SK-N-SH (cell line): ENCODE measurements around the gene PITPNB. TPM values are rescaled to one million over a fixed set of nuclear protein-coding genes. Genes with fewer than 3 reads are reported as not detected.
A peak's percentile ranks its signal among the peaks of the same experiment; 100 is the strongest.

Experiments
- CTCF ChIA-PET: fragments of 300-600, 350-600 bp; formaldehyde crosslinking; extraction: SDS; loops from one replicate; lab custom pipeline; 2021; lab: Yijun Ruan, JAX
- POLR2A ChIA-PET: fragments of 350-600 bp; sonication (Branson Sonifier 250); formaldehyde crosslinking; extraction: SDS; loops from one replicate; lab custom pipeline; 2020; ENCODE audit warnings: antibody characterized with exemption, inconsistent platforms; lab: Yijun Ruan, JAX
- DNase-seq: peaks from one replicate; pipeline ENCODE4 v3.0.0; 2012
- H2AFZ ChIP-seq: fragments of 200-600 bp; sonication (generic); 2 replicates; pipeline ENCODE4 v1.8.1; 2016; ENCODE audit warnings: antibody characterized with exemption, mild to moderate bottlenecking, low read depth
- H3F3A ChIP-seq: fragments of 200-600 bp; sonication (generic); replicated peaks from 2 replicates; pipeline ENCODE3; 2016; ENCODE audit warnings: antibody characterized with exemption, mild to moderate bottlenecking; ENCODE audit not compliant: insufficient read depth
- H3K27ac ChIP-seq, 2 experiments: fragments of 200-500 bp in 1 of 2; fragments of 200-600 bp in 1 of 2; sonication (Bioruptor generic) in 1 of 2; sonication (generic), shearing (Covaris generic) in 1 of 2; 2 replicates each; pipeline versions ENCODE4 v1.5.1 to v1.6.1; 2014 to 2016; ENCODE audit warnings: low read depth in 2 of 2, inconsistent platforms in 1 of 2, low read length in 1 of 2, mild to moderate bottlenecking in 1 of 2, mixed read lengths in 1 of 2
- H3K27me3 ChIP-seq: fragments of 200-600 bp; sonication (generic), shearing (Covaris generic); 2 replicates; pipeline ENCODE4 v1.6.1; 2016; ENCODE audit warnings: mixed run types; ENCODE audit not compliant: insufficient read depth
- H3K36me3 ChIP-seq, 2 experiments: fragments of 200-500 bp in 1 of 2; fragments of 200-600 bp in 1 of 2; sonication (Bioruptor generic) in 1 of 2; sonication (generic) in 1 of 2; replicated peaks in 1 of 2; 2 replicates each; pipeline versions ENCODE3 to v1.5.1; 2014 to 2016; ENCODE audit warnings: low read length in 1 of 2, mild to moderate bottlenecking in 1 of 2; ENCODE audit not compliant: insufficient read depth in 2 of 2, control insufficient read depth in 1 of 2
- H3K4me1 ChIP-seq, 2 experiments: fragments of 200-500 bp in 1 of 2; fragments of 200-600 bp in 1 of 2; sonication (Bioruptor generic) in 1 of 2; sonication (generic), shearing (Covaris generic) in 1 of 2; 2 replicates each; pipeline versions ENCODE4 v1.5.1 to v1.6.1; 2014 to 2016; ENCODE audit warnings: low read depth in 1 of 2, low read length in 1 of 2, mixed run types in 1 of 2; ENCODE audit not compliant: insufficient read depth in 2 of 2, control insufficient read depth in 1 of 2
- H3K4me2 ChIP-seq: fragments of 200-600 bp; sonication (generic), shearing (Covaris generic); 2 replicates; pipeline ENCODE4 v1.6.1; 2017; ENCODE audit warnings: mixed run types
- H3K4me3 ChIP-seq, 2 experiments: fragments of 200-500 bp in 1 of 2; fragments of 200-600 bp in 1 of 2; sonication (Bioruptor generic) in 1 of 2; sonication (generic), shearing (Covaris generic) in 1 of 2; 2 replicates each; pipeline versions ENCODE4 v1.5.1 to v1.8.1; 2014 to 2016; ENCODE audit warnings: low read depth in 2 of 2, inconsistent platforms in 1 of 2, low read length in 1 of 2, mild to moderate bottlenecking in 1 of 2, mixed read lengths in 1 of 2, moderate library complexity in 1 of 2
- H3K79me2 ChIP-seq: fragments of 200-600 bp; sonication (generic); 2 replicates; pipeline ENCODE4 v1.8.1; 2017; ENCODE audit warnings: mild to moderate bottlenecking; ENCODE audit not compliant: insufficient read depth
- H3K9ac ChIP-seq: fragments of 200-600 bp; sonication (generic); 2 replicates; pipeline ENCODE4 v1.6.1; 2017; ENCODE audit warnings: mixed run types
- H3K9me2 ChIP-seq: fragments of 200-600 bp; sonication (generic); 2 replicates; pipeline ENCODE4 v1.6.1; 2017; ENCODE audit warnings: mixed run types
- H3K9me3 ChIP-seq: fragments of 200-600 bp; sonication (generic); 2 replicates; pipeline ENCODE4 v1.6.1; 2017; ENCODE audit warnings: mixed run types, mild to moderate bottlenecking, moderate library complexity
- H4K20me1 ChIP-seq: fragments of 200-600 bp; sonication (generic); 2 replicates; pipeline ENCODE4 v1.6.1; 2017; ENCODE audit warnings: mild to moderate bottlenecking, mixed run types; ENCODE audit not compliant: insufficient read depth
- EP300 ChIP-seq, 2 experiments: IDR thresholded peaks; 2 replicates each; pipeline versions ENCODE4 v1.4.0 to v1.6.1; 2012; ENCODE audit warnings: borderline replicate concordance in 1 of 2, low read depth in 1 of 2, low read length in 1 of 2
- EZH2phosphoT487 ChIP-seq: fragments of 200-600 bp; sonication (generic); IDR thresholded peaks from 2 replicates; pipeline ENCODE4 v1.6.1; 2017; ENCODE audit warnings: low read depth, mixed run types, mild to moderate bottlenecking, antibody characterized with exemption, moderate library complexity, borderline replicate concordance
- FOXJ3 ChIP-seq: sonication (generic); formaldehyde crosslinking; IDR thresholded peaks from 2 replicates; pipeline ENCODE4 v1.5.1; 2020; ENCODE audit warnings: mild to moderate bottlenecking, missing genetic modification reagents
- GABPA ChIP-seq: IDR thresholded peaks from 2 replicates; pipeline ENCODE4 v1.4.0; 2012; ENCODE audit warnings: low read depth, mild to moderate bottlenecking
- GATA2 ChIP-seq: sonication (generic); formaldehyde crosslinking; IDR thresholded peaks from 2 replicates; pipeline ENCODE4 v1.5.0; 2020; ENCODE audit warnings: mild to moderate bottlenecking, missing genetic modification reagents
- MEF2A ChIP-seq: IDR thresholded peaks from 2 replicates; pipeline ENCODE4 v1.4.0; 2012; ENCODE audit warnings: low read depth, borderline replicate concordance
- MXI1 ChIP-seq: IDR thresholded peaks from 2 replicates; pipeline ENCODE4 v1.6.1; 2012; ENCODE audit warnings: mild to moderate bottlenecking, low read depth, low read length, improper control_type of control experiment
- NFIC ChIP-seq: IDR thresholded peaks from 2 replicates; pipeline ENCODE4 v1.4.0; 2012; ENCODE audit warnings: borderline replicate concordance
- SIN3A ChIP-seq: IDR thresholded peaks from 2 replicates; pipeline ENCODE4 v1.6.1; 2012; ENCODE audit warnings: low read depth, mild to moderate bottlenecking, low read length, moderate library complexity, borderline replicate concordance
- TCF12 ChIP-seq: IDR thresholded peaks from 2 replicates; pipeline ENCODE4 v1.4.0; 2012
- TEAD4 ChIP-seq: IDR thresholded peaks from 2 replicates; pipeline ENCODE4 v1.4.0; 2012; ENCODE audit warnings: mild to moderate bottlenecking, borderline replicate concordance; ENCODE audit not compliant: insufficient read depth
- YY1 ChIP-seq: IDR thresholded peaks from 2 replicates; pipeline ENCODE4 v1.4.0; 2012; ENCODE audit warnings: low read depth, mild to moderate bottlenecking
- WGBS: methylation state at CpG from one replicate; pipeline ENCODE4 v1.1.6; 2017; ENCODE audit warnings: low lambda C conversion rate; 5-methylcytosine and 5-hydroxymethylcytosine counted together
- polyA plus RNA-seq, 3 experiments: library from polyadenylated mRNA; depleted of rRNA; stranded (reverse); fragments of >200 nt; gene quantifications; 2 replicates each; pipeline ENCODE4 v1.2.3, GENCODE V29; 2012
- TF ChIP-seq, protein P1 (sequence below): IDR thresholded peaks from 2 replicates; pipeline ENCODE4 v1.4.0; 2012; ENCODE audit warnings: low read depth, borderline replicate concordance
- TF ChIP-seq, protein P2 (sequence below): IDR thresholded peaks from 2 replicates; pipeline ENCODE4 v1.4.0; 2012; ENCODE audit warnings: low read depth
- TF ChIP-seq, protein P3 (sequence below): fragments of 150-350 bp; IDR thresholded peaks from 2 replicates; pipeline ENCODE4 v1.6.1; 2016; ENCODE audit warnings: mild to moderate bottlenecking, low read depth, low read length

Gene PITPNB
- polyA plus RNA-seq, 1 of the 3 experiments (the other 2 are of a cell fraction), result 32.3 TPM

DNA sequence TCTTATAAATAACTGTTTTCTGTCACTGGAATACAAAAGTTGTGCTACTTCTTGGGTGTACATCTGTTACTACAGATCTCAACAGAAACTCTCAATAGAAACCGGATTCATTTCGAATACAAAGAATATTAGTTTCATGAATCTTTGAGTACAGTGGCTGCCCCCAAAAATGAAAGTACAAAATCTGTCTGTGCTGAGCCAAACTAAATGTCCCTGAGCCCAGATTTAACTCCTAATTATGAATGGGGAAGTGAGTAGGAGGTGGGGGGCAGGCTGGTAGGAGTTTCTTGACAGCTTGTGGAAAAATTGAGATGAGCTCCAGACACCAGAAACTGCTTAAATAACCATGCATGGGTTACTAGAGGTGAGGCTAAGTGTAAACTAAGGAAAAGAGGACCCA lies 41.6 kb downstream of the PITPNB start:
- no peak overlapping the region for H2AFZ ChIP-seq
- DNase-seq, result no peak
- peaks cover 75% of the 10 kb centered on the region for H3K79me2 ChIP-seq
- H4K20me1 ChIP-seq, result peaks cover 31% of the 10 kb centered on the region
- no peaks in the 10 kb centered on the region for H3K9me2 ChIP-seq
- no peak overlapping the region for H3K9ac ChIP-seq
- peaks cover 12% of the 10 kb centered on the region for H3F3A ChIP-seq
- H3K4me1 ChIP-seq, result peaks cover 6 to 48% of the 10 kb centered on the region in 2 experiments; a peak in 3 of 4 replicates
- TF ChIP-seq NFIC (no peak), MEF2A (no peak)
- POLR2A ChIA-PET, result no interaction called here
- CTCF ChIA-PET, result interaction anchor here (0.9 to 30.2 kb wide), 6 partner anchors 10 to 498 kb away, joined by 3 to 630 read pairs (median 20); no protein-coding TSS in a partner anchor
- H3K27me3 ChIP-seq, result no peaks in the 10 kb centered on the region
- H3K9me3 ChIP-seq, result no peaks in the 10 kb centered on the region
- H3K36me3 ChIP-seq, result peaks cover 33 to 57% of the 10 kb centered on the region in 2 experiments
- H3K27ac ChIP-seq, result peak overlapping the region in 1 of 2 experiments; percentile 25; a peak in 2 of 4 replicates
- H3K4me2 ChIP-seq, result no peak overlapping the region
- 95% methylated on average over 2 of the region's 2 CpGs for WGBS
- no peak overlapping the region for H3K4me3 ChIP-seq

DNA sequence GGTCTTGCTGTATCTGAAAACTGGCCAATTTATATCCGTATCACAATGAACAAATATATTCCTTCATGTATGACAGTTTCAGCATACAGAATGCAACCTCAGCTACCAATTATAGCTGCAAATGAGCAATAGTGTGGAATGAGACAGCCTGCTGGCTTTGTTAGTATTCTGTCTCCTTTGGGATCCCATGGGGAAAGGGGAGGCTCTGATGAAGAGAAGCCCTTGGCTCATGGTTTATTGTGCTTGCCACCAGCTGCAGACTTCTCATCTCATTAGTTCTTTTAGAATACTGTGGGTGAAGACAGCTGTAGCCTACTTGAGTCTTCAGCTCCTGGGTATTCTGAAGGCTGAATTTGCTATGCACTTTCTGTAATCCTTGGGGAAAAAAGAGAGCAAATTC lies 42.4 kb downstream of the PITPNB start:
- peaks cover 31% of the 10 kb centered on the region for H4K20me1 ChIP-seq
- H3F3A ChIP-seq, result peaks cover 11% of the 10 kb centered on the region
- no peaks in the 10 kb centered on the region for H3K9me3 ChIP-seq
- ChIA-PET CTCF (interaction anchor here (1.4 to 30.2 kb wide), 4 partner anchors 13 to 129 kb away, joined by 3 to 630 read pairs (median 56); no protein-coding TSS in a partner anchor), POLR2A (no interaction called here)
- H3K4me1 ChIP-seq, result peaks cover 6 to 47% of the 10 kb centered on the region in 2 experiments; a peak in 3 of 4 replicates
- H3K9ac ChIP-seq, result no peak overlapping the region
- 94% methylated on average over 1 of the region's 1 CpG for WGBS
- TF ChIP-seq, protein P1, sequence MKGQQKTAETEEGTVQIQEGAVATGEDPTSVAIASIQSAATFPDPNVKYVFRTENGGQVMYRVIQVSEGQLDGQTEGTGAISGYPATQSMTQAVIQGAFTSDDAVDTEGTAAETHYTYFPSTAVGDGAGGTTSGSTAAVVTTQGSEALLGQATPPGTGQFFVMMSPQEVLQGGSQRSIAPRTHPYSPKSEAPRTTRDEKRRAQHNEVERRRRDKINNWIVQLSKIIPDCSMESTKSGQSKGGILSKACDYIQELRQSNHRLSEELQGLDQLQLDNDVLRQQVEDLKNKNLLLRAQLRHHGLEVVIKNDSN, result no peak
- TF ChIP-seq, protein P2, sequence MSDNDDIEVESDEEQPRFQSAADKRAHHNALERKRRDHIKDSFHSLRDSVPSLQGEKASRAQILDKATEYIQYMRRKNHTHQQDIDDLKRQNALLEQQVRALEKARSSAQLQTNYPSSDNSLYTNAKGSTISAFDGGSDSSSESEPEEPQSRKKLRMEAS, result no peak
- no peak for TF ChIP-seq NFIC
- peak overlapping the region in 1 of 2 experiments; percentile 47; a peak in 1 of 4 replicates for H3K27ac ChIP-seq
- H3K27me3 ChIP-seq, result no peaks in the 10 kb centered on the region
- H3K79me2 ChIP-seq, result peaks cover 73% of the 10 kb centered on the region
- no peak overlapping the region for H3K4me2 ChIP-seq
- peaks cover 41 to 53% of the 10 kb centered on the region in 2 experiments for H3K36me3 ChIP-seq
- H3K4me3 ChIP-seq, result no peak overlapping the region
- no peak for DNase-seq
- H2AFZ ChIP-seq, result no peak overlapping the region
- no peaks in the 10 kb centered on the region for H3K9me2 ChIP-seq

DNA sequence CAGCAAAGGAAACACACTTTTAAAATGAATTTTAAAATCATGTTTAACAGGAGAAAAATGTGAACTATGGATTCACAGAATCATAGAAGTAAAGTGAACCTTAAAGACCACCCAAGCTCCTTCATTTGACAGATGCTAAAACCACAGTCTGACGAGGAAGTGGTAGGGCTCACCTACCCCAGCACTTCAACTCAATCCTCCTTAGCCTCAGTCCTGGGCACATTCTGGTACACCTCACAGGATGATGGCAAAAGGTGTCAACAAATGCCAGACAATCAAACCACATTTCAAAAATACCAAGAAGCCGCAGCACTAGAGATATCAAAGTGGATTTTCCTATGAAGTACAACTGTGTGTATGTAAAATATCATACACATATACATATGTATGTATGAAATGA lies 43.1 kb downstream of the PITPNB start:
- CTCF ChIA-PET, result interaction anchor here (0.9 to 30.2 kb wide), 9 partner anchors 12 to 954 kb away, joined by 3 to 630 read pairs (median 4); no protein-coding TSS in a partner anchor
- Histone ChIP-seq H3K4me3 (no peak overlapping the region), H3K9ac (no peak overlapping the region), H3K36me3 (peaks cover 41 to 60% of the 10 kb centered on the region in 2 experiments), H3F3A (peaks cover 6% of the 10 kb centered on the region), H3K4me2 (no peak overlapping the region), H3K9me3 (no peaks in the 10 kb centered on the region), H3K27me3 (no peaks in the 10 kb centered on the region), H3K9me2 (no peaks in the 10 kb centered on the region), H3K79me2 (peaks cover 76% of the 10 kb centered on the region), H3K27ac (no peak overlapping the region; a peak in 1 of 4 replicates), H4K20me1 (peaks cover 24% of the 10 kb centered on the region), H3K4me1 (peaks cover 6 to 42% of the 10 kb centered on the region in 2 experiments; a peak in 3 of 4 replicates), H2AFZ (no peak overlapping the region)
- no peak for DNase-seq
- no peak for TF ChIP-seq EZH2phosphoT487
- no peak for TF ChIP-seq YY1
- TF ChIP-seq GATA2 (CRISPR knock-in tag), result no peak
- TF ChIP-seq MEF2A, result no peak
- TF ChIP-seq NFIC, result no peak
- no peak for TF ChIP-seq GABPA
- no peak for TF ChIP-seq FOXJ3 (CRISPR knock-in tag)
- TF ChIP-seq, protein P3, sequence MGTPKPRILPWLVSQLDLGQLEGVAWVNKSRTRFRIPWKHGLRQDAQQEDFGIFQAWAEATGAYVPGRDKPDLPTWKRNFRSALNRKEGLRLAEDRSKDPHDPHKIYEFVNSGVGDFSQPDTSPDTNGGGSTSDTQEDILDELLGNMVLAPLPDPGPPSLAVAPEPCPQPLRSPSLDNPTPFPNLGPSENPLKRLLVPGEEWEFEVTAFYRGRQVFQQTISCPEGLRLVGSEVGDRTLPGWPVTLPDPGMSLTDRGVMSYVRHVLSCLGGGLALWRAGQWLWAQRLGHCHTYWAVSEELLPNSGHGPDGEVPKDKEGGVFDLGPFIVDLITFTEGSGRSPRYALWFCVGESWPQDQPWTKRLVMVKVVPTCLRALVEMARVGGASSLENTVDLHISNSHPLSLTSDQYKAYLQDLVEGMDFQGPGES, result no peak
- TF ChIP-seq TEAD4, result no peak
- no peak for TF ChIP-seq SIN3A
- no peak for TF ChIP-seq MXI1
- TF ChIP-seq TCF12, result no peak
- no peak for TF ChIP-seq EP300 (IDR thresholded peaks at IDR 0.05; ENCODE audit: borderline replicate concordance in 1 of 2, low read depth in 1 of 2, low read length in 1 of 2)
- POLR2A ChIA-PET, result no interaction called here
- WGBS, result 92% methylated on average over 2 of the region's 2 CpGs
